NCI-H69 (cell line): Measurements from ENCODE around the gene ISOC1.

Experiments used
- DNase-seq: peaks from one replicate; lab custom pipeline; 2025; lab: John Stamatoyannopoulos, UW

ISOC1 gene

GRCh38 chr5:129125819-129126218 lies 31.3 kb downstream of the ISOC1 start:
- no peak for DNase-seq

GRCh38 chr5:129133553-129133952 lies 39.0 kb downstream of the ISOC1 start:
- no peak for DNase-seq

GRCh38 chr5:129135633-129136032 lies 41.1 kb downstream of the ISOC1 start:
- DNase-seq, result peak; percentile 4

GRCh38 chr5:129137637-129138036 lies 43.1 kb downstream of the ISOC1 start:
- no peak for DNase-seq

- DNase-seq, result no peak
These were observed 46.5 kb downstream of the ISOC1 start for GRCh38 chr5:129141078-129141477.

GRCh38 chr5:129141696-129142095 lies 47.1 kb downstream of the ISOC1 start:
- no peak for DNase-seq

GRCh38 chr5:129155876-129156275 lies 61.3 kb downstream of the ISOC1 start:
- no peak for DNase-seq

GRCh38 chr5:129161830-129162229 lies 67.3 kb downstream of the ISOC1 start:
- no peak for DNase-seq
